ENCODE measurements around the gene KRT9. TPM values are rescaled to one million over a fixed set of nuclear protein-coding genes. Genes with fewer than 3 reads are reported as not detected.

Gene KRT9
- total and polyA plus RNA-seq, 2 of the 13 experiments (the other 11 are each of a cell fraction or from before 2014, with no cell fraction given) = not detected

DNA sequence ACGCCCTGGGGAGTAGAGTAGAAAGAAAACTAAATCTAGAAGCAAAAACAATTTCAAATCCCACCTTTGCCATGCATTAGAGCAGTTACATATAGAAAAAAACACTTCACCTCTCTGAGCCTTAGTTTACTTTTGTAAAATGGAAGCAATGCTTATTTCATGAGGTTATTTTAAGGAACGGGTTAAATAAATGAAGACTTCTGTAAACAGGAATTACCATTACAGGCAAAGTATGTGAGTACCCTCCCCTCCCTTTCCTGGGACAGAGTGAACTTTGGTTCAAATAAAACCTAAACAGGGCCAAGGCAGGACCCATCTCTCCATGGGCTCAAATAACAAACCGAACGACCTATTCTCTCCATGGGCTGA is 48.6 kb downstream of the KRT9 start:
- POLR2A ChIA-PET = no interaction called here
- H3K27me3 ChIP-seq (ENCODE audit: control insufficient read depth in 1 of 2, insufficient read depth in 2 of 2, low read length in 2 of 2) = peaks cover 1 to 3% of the 10 kb centered on the region in 2 experiments; a peak in 3 of 5 replicates
- DNase-seq (ENCODE audit: low spot score) = no peak
- H3K4me3 ChIP-seq (replicated peaks in 1 of 3; ENCODE audit: insufficient read depth in 1 of 3, low read depth in 2 of 3, low read length in 3 of 3) = no peak overlapping the region
- TF ChIP-seq GRHL1 (CRISPR knock-in tag; conservative IDR thresholded peaks at IDR 0.05) (no peak), SRF (IDR thresholded peaks at IDR 0.05; ENCODE audit: low read depth, low read length) (0 out of 2 replicates have a peak, but pooled peaks have one; percentile 25), ZNF678 (CRISPR knock-in tag; IDR thresholded peaks at IDR 0.05) (no peak), ZNF10 (CRISPR knock-in tag; IDR thresholded peaks at IDR 0.05; ENCODE audit: borderline replicate concordance, low read depth) (no peak), ZNF547 (CRISPR knock-in tag; IDR thresholded peaks at IDR 0.05) (no peak), ZFY (CRISPR knock-in tag; IDR thresholded peaks at IDR 0.05) (no peak), NONO (IDR thresholded peaks at IDR 0.05) (no peak), NONO (CRISPR knock-in tag; conservative IDR thresholded peaks at IDR 0.05) (0 out of 2 replicates have a peak, but pooled peaks have one; percentile 22), ZNF7 (CRISPR knock-in tag; IDR thresholded peaks at IDR 0.05) (no peak), HOXA3 (CRISPR knock-in tag; IDR thresholded peaks at IDR 0.05) (no peak), ZNF652 (CRISPR knock-in tag; IDR thresholded peaks at IDR 0.05; ENCODE audit: borderline replicate concordance, low read depth) (peak; percentile 52; the same call in 1 of the 2 replicates), ZNF446 (CRISPR knock-in tag; IDR thresholded peaks at IDR 0.05) (no peak)
- in situ Hi-C loops (cut with HindIII; ENCODE audit: extremely low pct_ligation_motif_present, low pct_unique_long_range_greater_than_20kb) = no loop called here
- H3K9ac ChIP-seq (ENCODE audit: insufficient read depth, low read depth, low read length) = no peak overlapping the region
- H3K4me1 ChIP-seq (ENCODE audit: insufficient read depth, low read length) = peaks cover 73% of the 10 kb centered on the region
- CTCF ChIA-PET (ENCODE audit: low intra/inter-chr PET ratio, low total read pairs) = no interaction called here
- intact Hi-C loops (cut with micrococcal nuclease; ENCODE audit: unreplicated experiment) = loop anchor here (10.0 kb wide), 1 partner anchor 618 kb away; no protein-coding TSS in a partner anchor
- no peak overlapping the region for H3K4me2 ChIP-seq (ENCODE audit: low read depth, low read length)
- 68% methylated on average over 4 of the region's 4 CpGs for WGBS (ENCODE audit: low lambda C conversion rate)
- peaks cover 0 to 2% of the 10 kb centered on the region in 2 experiments; a peak in 1 of 5 replicates for H3K36me3 ChIP-seq (replicated peaks in 1 of 2; ENCODE audit: control insufficient read depth in 1 of 2, insufficient read depth in 2 of 2, low read length in 2 of 2)
- no peak overlapping the region for H3K27ac ChIP-seq (ENCODE audit: extremely low read length, insufficient read depth, low read length)
- FAIRE-seq = no peak
- peaks cover 7% of the 10 kb centered on the region for H3K79me2 ChIP-seq (ENCODE audit: insufficient read depth, low read length)
- no peaks in the 10 kb centered on the region for H4K20me1 ChIP-seq (ENCODE audit: insufficient read depth, low read length)
- no peaks in the 10 kb centered on the region for H3K9me3 ChIP-seq (ENCODE audit: low read length)
- H2AFZ ChIP-seq (ENCODE audit: low read length) = no peak overlapping the region
- no peak for ATAC-seq
- BruUV-seq (replicated peaks) = no TSS peak

All from HepG2 (cell line).